ENCODE measurements around the gene ARHGEF33.

The ARHGEF33 gene

DNA sequence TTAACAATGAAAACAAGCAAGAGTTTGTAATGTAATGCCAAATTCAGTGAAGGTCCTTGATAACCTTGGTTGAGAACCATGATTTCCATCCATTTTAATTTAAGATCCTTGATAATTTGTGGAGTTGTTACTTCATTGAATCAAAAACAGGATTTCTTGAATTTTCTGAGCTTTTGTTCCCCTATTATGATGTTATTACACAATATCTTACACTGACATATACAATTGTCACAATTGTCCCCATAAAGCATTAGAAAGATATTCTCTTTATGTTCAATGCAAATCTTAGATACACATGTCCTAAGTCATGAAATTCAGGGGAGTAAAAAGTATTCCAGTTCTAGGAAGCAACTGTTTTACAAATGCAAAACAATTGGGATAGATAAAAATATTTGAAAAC, 83.6 kb downstream of the ARHGEF33 start:
- no peak for TF ChIP-seq CTCF (IDR thresholded peaks at IDR 0.05; ENCODE audit: extremely low read depth, missing control alignments)
- no peak for DNase-seq (ENCODE audit: low spot score)

DNA sequence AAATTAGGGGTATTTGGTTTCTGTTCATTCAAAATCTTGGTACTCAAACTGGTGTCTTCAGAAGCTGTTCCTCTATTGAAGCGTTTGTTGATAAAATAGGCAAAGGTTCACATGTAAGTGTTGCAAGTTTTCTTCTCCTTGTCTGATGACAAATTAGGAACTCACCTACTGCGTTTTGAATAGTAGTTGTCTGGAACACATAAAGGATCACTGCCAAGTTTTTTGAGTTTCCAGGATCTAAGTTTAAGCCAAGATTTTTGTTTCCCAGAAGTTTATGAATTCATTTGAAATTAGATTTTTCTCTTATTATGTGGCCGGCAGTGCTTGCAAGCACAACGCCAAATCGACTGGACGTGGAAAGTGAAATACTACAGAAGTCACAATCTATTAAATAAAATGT, 85.4 kb downstream of the ARHGEF33 start:
- no peak for TF ChIP-seq CTCF (IDR thresholded peaks at IDR 0.05; ENCODE audit: extremely low read depth, missing control alignments)

DNA sequence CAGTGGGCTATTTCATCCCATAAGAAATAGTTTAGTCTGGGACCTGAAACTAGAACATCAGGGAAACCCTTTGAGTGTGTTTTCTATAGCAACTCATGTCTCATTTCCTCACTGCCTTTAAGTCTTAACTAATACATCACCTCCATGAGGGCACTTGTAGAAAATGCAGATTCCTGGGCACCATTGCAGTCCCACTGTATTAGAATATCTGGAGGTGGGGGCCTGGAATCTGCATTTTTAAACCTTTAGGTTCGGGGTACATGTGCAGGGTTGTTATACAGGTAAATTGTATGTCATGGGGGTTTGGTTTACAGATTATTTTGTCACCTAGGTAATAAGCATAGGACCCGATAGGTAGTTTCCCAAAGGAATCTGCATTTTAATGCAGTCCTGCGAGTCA, 87.4 kb downstream of the ARHGEF33 start:
- TF ChIP-seq CTCF (IDR thresholded peaks at IDR 0.05; ENCODE audit: extremely low read depth, missing control alignments): no peak
- no peak for DNase-seq (ENCODE audit: low spot score)

More for the DNA sequence above, 85.4 kb downstream of the ARHGEF33 start:
- no peak for DNase-seq (ENCODE audit: low spot score)

GRCh38 chr2:38978296-38978903, 88.7 kb downstream of the ARHGEF33 start:
- TF ChIP-seq CTCF (IDR thresholded peaks at IDR 0.05; ENCODE audit: extremely low read depth, missing control alignments): no peak
- DNase-seq (ENCODE audit: low spot score): no peak

DNA sequence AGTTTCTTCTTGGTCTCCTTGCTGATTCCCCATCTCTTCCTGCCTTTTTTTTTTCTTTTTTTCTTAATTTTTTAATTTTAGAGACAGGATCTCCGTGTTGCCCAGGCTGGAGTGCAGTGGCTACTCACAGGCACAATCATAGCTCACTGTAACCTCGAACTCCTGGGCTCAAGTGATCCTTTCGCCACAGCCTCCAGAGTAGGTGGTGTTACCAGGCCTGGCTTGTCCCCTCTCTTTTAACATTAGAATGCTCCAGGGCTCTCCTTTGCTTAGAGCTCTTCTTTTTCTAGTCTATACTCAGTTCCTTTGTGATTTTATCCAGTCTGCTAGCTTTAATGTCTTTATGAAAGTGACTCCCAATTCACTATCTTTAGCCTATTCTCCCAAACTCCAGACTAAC, 89.2 kb downstream of the ARHGEF33 start:
- DNase-seq (ENCODE audit: low spot score): no peak
- no peak for TF ChIP-seq CTCF (IDR thresholded peaks at IDR 0.05; ENCODE audit: extremely low read depth, missing control alignments)

DNA sequence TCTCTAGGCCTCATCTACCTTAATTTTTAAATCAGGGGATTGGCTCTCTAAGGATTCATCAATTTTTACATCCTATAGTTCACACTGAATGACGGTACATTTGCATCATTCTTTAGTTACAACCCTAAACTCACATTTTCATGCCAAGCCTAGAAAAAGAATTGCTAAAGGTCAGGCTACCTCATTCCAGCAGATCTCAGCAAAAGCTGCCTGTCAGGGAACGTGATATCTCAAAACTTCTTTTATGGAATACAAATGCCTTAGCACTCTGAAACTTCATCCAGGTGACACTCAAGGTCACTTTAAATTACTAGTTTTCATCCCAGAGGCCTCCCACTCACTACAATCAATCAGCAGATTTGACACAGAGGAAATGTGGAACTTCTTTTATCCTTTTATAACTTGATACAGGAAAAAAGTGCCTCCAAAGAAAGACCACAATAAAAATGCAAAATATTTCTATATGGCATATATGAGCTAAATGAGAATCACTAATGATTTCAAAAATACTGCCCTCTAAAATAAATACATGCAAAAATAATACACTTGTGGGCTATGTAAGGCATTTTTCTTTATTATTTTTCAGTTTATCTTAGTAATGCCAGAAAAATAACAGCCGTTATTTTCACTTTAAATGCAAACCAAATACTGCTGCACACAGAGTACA, 91.5 kb downstream of the ARHGEF33 start:
- no peak for TF ChIP-seq CTCF (IDR thresholded peaks at IDR 0.05; ENCODE audit: extremely low read depth, missing control alignments)
- no peak for DNase-seq (ENCODE audit: low spot score)

- no peak for DNase-seq (ENCODE audit: low spot score)
- no peak for TF ChIP-seq CTCF (IDR thresholded peaks at IDR 0.05; ENCODE audit: extremely low read depth, missing control alignments)
Measured at GRCh38 chr2:38981670-38982357, 92.1 kb downstream of the ARHGEF33 start.
